Activated CD4-positive, alpha-beta T cell treated with anti-CD3 and anti-CD28 coated beads, Interleukin-2, amount 50 U/mL, for 16 hours (primary cell): ENCODE measurements around the gene PPIG.
"Not testable (repeated sequence)": the region's sequence is repeated elsewhere in the genome, so short reads cannot be mapped to it uniquely, and the experiment has no call there.

Source experiments
- DNase-seq: peaks from one replicate; pipeline ENCODE4 v3.0.0-alpha.2; 2020

Gene PPIG

DNA sequence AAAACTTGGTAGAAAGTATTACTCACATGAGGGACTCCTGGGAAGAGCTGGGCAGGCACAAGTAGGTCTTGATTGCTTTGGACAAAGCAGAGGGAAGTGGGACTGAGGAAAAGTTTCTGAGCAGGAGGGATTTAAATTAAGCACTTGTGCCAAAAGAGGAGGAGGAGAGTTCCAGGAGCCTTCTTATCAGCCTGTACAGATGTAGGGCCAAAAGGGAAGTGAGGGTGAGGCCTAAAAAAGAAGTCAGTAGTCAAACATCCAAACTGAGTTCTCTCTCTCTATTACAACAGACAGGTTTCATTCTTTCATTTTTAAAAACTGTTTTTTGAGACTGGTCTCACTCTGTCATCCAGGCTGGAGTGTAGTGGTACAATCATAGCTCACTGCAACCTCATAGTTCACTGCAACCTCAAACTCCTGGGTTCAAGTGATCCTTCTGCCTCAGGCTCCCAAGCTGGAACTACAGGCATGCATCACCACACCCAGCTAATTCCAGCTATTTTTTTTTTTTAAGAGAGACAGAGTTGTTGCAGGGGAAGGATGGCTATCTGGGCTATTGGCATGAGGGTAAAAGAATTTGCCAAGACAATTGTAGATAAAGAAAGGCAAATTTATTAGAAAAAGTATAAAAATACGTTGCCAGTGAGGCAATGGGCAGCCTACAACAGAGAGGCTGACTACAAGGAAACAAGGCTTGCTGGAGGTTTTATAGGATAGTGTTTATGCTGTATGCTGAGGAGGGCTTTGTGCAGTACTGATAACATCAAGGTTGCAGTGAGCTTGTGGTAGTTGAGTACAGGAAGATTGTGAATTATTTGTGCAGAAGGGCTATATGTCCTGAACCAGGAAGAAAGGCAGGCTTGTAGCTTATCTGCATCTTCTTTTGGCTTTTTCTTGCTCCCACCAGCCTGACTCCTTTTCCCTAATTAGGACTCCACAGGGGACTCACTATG is 81.1 kb downstream of the PPIG start:
- DNase-seq, result no peak

GRCh38 chr2:169667583-169667982 is 83.4 kb downstream of the PPIG start:
- DNase-seq, result no peak

- no peak for DNase-seq
Observed at GRCh38 chr2:169670215-169670651, 86.1 kb downstream of the PPIG start.

GRCh38 chr2:169670937-169671336 is 86.8 kb downstream of the PPIG start:
- DNase-seq, result no peak

- no peak for DNase-seq
Observed at GRCh38 chr2:169672406-169672805, 88.3 kb downstream of the PPIG start.

- no peak for DNase-seq
Observed at GRCh38 chr2:169673106-169673505, 89.0 kb downstream of the PPIG start.

GRCh38 chr2:169673921-169674320 is 89.8 kb downstream of the PPIG start:
- no peak for DNase-seq

GRCh38 chr2:169676357-169676756 is 92.2 kb downstream of the PPIG start:
- no peak for DNase-seq

DNA sequence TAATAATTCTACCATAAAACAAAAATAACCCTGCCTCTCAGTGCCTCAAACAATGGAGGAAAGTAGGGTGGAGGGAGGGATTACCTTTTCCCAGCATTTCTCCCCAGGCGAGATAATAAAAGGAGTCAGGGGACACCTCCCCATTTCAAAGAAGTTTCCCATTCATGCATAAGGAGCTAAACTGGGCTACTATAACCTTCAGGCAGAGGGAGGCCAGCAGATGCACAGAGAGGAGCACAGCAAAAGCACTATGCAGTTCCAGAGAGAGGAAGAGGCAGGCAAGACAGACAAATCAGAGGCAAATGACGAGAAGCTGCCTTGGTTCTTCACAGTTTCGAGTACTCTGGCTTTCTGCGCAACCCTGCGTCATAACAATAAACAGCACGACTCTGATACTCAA is 92.7 kb downstream of the PPIG start:
- DNase-seq, result no peak

DNA sequence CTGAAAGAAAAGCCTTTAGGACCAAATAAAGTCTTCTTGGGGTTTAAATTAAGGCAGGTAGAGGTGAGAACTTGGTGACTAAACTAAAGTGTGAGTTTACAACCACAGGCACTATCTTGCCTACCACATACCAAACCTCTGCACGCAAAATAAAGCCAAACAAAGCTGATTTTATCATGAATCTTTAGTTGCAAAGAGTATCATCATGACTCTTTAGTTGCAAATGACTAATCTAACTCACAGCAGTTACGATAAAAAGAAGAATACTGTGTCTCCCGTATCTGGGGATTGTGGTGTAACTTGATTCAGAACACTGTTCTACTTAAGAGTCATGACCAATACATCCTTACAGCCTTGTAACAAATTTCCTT is 98.9 kb downstream of the PPIG start:
- DNase-seq, result peak; percentile 93

GRCh38 chr2:169683425-169684134 is 99.4 kb downstream of the PPIG start:
- DNase-seq, result peak; percentile 76

- no peak for DNase-seq
Observed at GRCh38 chr2:169684135-169684565, 100.0 kb downstream of the PPIG start.

GRCh38 chr2:169684712-169685111 is 100.6 kb downstream of the PPIG start:
- DNase-seq, result not testable (repeated sequence)

DNA sequence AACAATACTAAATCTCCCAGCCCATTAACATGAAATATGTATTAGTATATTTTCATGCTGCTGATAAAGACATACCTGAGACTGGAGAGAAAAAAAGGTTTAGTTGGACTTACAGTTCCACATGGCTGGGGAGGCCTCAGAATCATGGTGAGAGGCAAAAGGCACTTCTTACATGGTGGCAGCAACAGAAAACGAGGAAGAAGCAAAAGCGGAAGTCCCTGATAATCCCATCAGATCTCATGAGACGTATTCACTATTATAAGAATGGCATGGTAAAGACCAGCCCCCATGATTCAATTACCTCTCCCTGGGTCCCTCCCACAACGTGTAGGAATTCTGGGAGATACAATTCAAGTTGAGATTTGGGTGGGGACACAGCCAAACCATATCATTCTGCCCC is 102.7 kb downstream of the PPIG start:
- not testable (repeated sequence) for DNase-seq

- DNase-seq, result not testable (repeated sequence)
Observed at GRCh38 chr2:169687943-169688342, 103.8 kb downstream of the PPIG start.

GRCh38 chr2:169690958-169691357 is 106.8 kb downstream of the PPIG start:
- DNase-seq, result no peak
